Activated T-helper 9 cell treated with anti-CD3 and anti-CD28 coated beads, Interleukin-2, amount 50 U/mL, for 16 hours (primary cell): ENCODE measurements around the gene MARCHF3.
"Not testable (repeated sequence)": the region's sequence is repeated elsewhere in the genome, so short reads cannot be mapped to it uniquely, and the experiment has no call there.

Source experiments
- DNase-seq: peaks from one replicate; pipeline ENCODE4 v3.0.0-alpha.2; 2020; ENCODE audit warnings: low read depth

Gene MARCHF3

GRCh38 chr5:127051591-127051990 is 21.2 kb upstream of the MARCHF3 start:
- no peak for DNase-seq

- no peak for DNase-seq
Observed at GRCh38 chr5:127046343-127047072, 16.1 kb upstream of the MARCHF3 start.

GRCh38 chr5:127042593-127042992 is 12.2 kb upstream of the MARCHF3 start:
- no peak for DNase-seq

- DNase-seq: no peak
Observed at GRCh38 chr5:127041571-127041970, 11.2 kb upstream of the MARCHF3 start.

- no peak for DNase-seq
Observed at GRCh38 chr5:127040796-127041520, 10.6 kb upstream of the MARCHF3 start.

GRCh38 chr5:127038550-127038949 is 8.2 kb upstream of the MARCHF3 start:
- no peak for DNase-seq

- DNase-seq: no peak
Observed at GRCh38 chr5:127031863-127032232, 1.5 kb upstream of the MARCHF3 start.

GRCh38 chr5:127031147-127031862 is 947 bp upstream of the MARCHF3 start:
- DNase-seq: peak; percentile 11

GRCh38 chr5:127029581-127030258 is 638 bp downstream of the MARCHF3 start:
- DNase-seq: peak; percentile 10

GRCh38 chr5:127028822-127029457 is 1.4 kb downstream of the MARCHF3 start:
- DNase-seq: no peak

- no peak for DNase-seq
Observed at GRCh38 chr5:127027539-127027938, 2.8 kb downstream of the MARCHF3 start.

GRCh38 chr5:127026166-127026565 is 4.2 kb downstream of the MARCHF3 start:
- DNase-seq: no peak

- DNase-seq: no peak
Observed at GRCh38 chr5:127025467-127025866, 4.9 kb downstream of the MARCHF3 start.

- DNase-seq: no peak
Observed at GRCh38 chr5:127024821-127025220, 5.5 kb downstream of the MARCHF3 start.

- not testable (repeated sequence) for DNase-seq
Observed at GRCh38 chr5:127023552-127024191, 6.7 kb downstream of the MARCHF3 start.

GRCh38 chr5:127022846-127023245 is 7.5 kb downstream of the MARCHF3 start:
- DNase-seq: no peak

- DNase-seq: no peak
Observed at GRCh38 chr5:127019928-127020327, 10.4 kb downstream of the MARCHF3 start.

- not testable (repeated sequence) for DNase-seq
Observed at GRCh38 chr5:127016722-127017121, 13.6 kb downstream of the MARCHF3 start.

- no peak for DNase-seq
Observed at GRCh38 chr5:127015716-127016115, 14.6 kb downstream of the MARCHF3 start.

GRCh38 chr5:127014573-127014972 is 15.8 kb downstream of the MARCHF3 start:
- DNase-seq: no peak

GRCh38 chr5:127013407-127013806 is 17.0 kb downstream of the MARCHF3 start:
- no peak for DNase-seq
